ENCODE results near the gene B4GALNT1. TPM values are rescaled to one million over a fixed set of nuclear protein-coding genes. Genes with fewer than 3 reads are reported as not detected.
"Not testable (repeated sequence)": the region's sequence is repeated elsewhere in the genome, so short reads cannot be mapped to it uniquely, and the experiment has no call there.

Gene B4GALNT1
- polyA plus RNA-seq, 10 donors = 1.5 to 3.1 (median 2.6) TPM

DNA sequence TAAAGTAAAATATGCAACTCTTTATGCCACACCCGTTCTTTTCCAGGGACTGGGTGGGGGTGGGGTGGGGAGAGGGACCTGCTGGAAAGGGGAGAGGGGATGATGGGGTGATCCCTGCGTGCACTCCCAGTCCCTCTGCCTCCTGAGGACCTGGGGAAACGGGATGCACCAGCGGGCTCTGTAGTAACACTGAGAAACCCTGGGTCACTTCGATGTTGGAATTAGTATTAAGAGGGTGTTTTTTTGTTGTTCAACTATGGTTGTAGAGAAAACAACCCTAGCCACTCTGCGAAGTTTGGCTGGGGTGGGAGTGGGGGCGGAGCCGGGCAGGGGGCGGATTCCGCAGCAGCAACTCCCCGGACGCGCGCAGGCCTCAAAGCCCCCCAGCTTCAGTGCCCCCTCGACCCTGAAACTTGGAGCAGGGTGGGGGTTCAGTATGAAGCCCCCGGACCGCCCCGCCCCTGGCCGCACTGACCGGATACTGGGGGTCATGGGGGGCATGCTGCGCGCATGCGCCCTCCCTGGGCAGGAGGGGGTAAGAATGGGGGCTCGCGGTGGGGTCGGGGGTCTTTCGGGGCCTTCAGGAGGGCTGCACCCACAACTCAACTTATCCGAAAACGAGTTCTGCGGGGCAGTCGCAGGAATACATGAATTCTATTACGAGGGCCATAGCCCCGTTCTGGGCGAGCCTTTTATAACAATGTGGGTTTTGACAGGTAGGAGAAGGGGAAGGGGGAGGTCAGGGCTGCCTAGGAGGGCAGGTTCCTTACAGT is 23.0 kb downstream of the B4GALNT1 start:
- peak in 1 of 3 donors; percentile 82 for DNase-seq

DNA sequence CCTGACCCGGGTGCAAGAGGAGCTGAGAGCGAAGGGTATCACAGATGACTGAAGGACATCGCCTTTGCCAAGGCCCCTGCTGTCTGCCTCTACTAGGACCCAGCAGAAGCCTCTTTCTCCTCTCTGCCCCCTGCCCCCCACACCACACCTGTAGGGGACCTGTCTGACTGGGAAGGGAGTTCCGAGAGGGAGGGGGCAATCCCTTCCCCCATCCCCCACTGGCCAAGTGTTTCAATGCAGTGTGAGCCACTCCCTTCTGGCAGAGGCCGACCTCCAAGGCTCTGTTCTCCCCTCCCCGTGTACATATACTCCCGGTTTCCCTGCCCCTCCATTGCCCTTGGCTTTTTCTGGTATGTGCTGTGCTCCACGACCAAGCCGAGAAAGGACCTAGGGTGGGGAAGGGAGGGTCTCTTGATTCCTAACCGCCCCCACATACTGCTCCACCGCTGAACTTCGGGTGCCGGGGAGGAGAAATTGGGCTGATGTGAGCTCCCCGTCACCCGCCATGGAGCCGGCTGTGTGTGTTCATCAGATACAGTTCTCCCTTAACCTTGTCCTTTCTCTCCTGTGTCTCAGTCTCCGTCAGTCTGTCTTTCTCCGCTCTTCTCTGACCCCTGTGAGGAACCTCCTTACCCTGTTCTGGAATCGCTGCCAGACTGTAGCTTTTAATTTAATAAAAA is 23.8 kb downstream of the B4GALNT1 start:
- DNase-seq = peak in 1 of 3 donors; percentile 77

DNA sequence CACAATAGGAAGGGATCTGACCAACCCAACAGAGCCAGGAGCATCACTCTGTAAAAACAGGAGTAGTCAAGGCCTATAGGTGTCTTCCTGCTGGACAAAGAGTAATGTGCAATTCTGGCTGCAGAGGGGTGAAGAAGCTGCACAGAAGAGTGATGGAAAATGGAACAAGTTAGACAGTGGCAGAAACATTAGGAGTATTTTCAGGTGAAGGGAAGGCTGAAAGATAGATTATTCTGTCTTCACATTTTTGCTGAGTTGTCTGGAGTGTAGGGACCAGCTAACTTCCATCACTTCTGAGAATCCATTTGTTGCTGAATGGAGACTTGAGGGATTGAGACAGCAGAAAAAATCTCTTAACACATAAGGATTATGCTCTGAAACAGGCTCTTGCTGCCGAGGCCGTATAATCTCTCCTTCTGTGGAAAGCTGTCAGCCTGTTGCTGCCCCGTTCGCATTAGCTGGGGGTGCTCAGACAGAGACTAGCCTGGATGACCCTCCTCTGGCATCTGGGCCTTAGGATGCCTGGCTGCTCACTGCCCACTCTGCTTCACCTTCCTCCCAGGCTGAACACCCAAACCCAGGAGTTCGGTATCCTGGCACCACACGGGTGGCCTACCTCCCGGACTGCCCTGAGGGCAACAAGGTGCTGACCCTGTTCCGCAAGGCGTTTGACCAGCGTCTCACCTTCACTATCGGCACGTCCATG is 24.9 kb downstream of the B4GALNT1 start:
- no peak for DNase-seq

DNA sequence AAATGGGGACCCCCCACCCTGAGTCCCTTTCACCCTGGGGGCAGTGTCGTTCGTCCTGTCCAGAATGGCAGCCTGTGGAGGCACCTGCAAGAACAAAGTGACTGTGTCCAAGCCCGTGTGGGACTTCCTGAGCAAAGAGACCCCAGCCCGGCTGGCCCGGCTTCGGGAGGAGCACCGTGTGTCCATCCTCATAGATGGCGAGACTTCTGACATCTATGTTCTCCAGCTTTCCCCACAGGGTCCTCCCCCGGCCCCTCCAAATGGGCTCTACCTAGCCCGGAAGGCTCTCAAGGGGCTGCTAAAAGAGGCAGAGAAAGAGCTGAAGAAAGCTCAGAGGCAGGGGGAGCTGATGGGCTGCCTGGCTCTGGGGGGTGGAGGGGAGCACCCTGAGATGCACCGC is 26.2 kb downstream of the B4GALNT1 start:
- no peak for DNase-seq

DNA sequence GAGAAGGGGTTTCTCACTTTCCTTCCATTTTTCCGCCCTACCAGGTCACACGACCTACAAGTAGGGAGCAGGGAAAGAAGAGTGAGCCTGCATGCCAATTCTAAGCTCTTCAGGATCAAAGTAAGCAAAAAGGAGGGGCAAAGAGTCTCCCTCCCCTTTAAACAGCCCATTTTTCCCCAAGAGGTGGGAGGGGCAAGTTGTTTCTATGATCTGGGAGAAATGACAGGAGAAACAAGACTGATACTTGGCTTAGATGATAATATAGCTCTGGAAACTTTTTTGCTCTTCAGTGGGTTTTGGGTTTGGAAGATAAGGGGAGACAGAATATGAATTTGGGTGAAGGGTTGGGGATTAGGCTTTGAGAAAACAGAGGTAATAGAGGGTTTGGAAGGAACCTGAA is 26.6 kb downstream of the B4GALNT1 start:
- DNase-seq = no peak

DNA sequence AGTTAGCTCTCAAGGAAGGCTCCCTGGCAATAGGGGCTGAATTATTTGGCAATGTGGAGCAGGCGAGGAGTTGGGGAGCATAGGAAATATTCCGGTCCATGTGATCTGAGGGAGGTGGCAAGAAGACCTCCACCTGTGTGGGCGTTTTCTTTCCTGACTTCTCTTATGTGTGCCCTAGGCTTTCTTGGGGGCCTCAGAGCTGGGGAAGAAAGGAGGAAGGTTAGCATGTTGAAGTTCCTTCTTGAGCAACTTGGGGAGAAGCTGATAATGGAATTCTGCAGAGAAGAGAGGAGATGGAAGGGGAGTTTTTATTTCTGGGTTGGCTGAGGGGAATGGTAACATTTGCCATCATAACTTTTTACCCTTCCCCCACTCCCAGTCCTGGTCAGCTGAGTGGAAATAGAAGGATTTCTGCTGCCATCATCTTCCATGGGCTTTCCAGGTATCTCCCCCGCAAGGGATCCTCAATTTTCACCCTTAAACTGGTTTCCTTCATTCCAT is 27.1 kb downstream of the B4GALNT1 start:
- DNase-seq = no peak

DNA sequence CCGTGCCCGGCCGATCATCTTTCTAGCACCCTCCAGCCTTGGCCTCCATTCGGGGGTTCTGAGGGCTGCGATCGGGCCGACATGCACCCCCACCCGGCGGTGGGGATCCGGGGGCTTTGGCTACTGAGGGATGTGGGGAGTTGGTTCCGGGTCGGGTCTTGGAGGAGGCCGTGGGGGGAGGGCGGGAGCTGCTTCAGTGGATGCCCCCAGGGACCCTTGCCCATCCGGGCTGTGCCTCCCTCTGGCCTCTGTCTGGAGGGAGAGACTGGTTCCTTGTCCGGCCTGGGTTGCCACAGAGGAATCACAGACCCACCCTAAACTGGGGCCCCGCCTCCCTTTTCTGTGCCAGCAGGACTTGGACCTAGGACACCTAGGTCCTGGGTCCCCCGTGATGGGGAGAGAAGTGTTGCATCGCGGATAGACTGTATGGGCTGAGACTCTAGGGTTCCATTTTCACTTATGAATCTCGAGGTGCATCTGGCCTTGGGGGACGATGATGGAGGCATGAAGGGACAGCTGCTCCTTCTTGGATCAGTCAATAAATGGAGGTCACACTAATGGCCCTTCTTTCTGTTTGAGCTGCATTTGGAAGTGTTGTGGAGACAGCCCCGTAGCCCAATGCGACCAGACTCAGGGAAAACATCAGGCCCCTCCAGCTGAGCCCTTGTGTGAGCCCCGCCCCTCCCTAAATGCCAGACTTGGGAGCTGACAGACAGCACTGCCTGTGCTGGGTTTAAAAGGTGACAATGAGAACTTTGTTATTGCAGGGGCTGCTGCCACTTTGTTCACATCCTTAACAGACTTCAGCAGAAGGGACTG is 27.8 kb downstream of the B4GALNT1 start:
- DNase-seq = peak in 1 of 3 donors; percentile 67

DNA sequence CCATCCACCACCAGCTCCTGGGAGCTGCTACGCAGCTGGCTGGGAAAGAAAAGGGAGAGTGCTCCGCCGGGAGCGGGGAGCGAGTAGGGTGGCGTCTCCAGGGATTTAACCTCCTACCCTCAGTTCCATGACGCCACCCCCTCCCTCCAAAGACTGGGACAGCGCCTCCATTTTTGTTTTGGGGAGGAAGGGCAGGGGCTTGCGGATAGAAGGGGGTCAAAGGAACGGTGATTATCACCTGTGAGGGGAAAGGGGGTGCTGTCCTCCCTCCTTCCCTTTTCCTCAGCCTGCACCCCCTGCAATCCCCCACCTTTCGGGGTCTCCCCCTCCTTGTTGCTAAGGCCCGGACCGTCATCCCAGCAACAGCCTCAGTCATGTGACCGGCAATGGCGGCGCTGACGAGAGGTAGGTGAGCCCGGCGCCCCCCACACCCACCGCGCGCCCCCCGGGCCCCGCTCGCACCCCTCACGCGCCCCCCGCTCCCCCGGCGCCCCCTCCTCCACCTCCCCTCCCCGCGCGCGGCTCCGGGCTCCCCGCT is 28.5 kb downstream of the B4GALNT1 start, which contains the start of gene DTX3:
DTX3 (plus strand) TSS at position 371 of the 538 bp plus-strand sequence. CDS start 1,694 bp downstream, outside the sequence.
- DNase-seq = peak in 1 of 3 donors; percentile 74

DNA sequence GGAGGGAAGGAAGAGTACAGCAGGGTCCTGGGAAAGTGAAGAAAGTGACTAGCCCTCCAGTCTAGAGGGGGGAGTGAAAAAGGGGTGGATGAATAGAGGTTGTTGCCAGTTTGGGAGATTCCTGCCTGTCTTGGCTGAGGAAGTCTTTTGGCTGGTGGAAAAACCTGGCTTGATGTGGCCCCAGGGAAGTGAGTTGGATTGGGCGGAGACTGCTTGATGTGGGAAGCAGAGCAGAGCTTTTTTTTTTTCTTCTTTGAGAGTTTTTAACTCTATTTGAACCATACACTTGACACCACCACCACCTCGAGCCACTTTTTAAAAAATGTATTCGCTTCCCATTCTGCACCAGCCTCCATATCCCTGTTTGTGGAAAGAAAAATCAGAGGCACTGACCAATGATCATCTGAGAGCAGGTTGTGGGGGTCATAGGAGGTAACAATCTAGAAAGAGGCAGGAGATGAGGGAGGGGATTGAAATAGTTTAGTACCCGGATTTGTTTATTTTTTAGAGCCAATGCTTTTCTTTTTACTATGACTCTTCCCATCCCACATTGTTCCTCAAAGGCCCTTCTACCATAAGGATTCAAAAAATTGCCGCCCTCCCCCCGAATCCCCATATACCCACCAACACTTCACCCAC is 29.1 kb downstream of the B4GALNT1 start:
- peak in 2 of 3 donors; percentile 77 to 87 for DNase-seq

DNA sequence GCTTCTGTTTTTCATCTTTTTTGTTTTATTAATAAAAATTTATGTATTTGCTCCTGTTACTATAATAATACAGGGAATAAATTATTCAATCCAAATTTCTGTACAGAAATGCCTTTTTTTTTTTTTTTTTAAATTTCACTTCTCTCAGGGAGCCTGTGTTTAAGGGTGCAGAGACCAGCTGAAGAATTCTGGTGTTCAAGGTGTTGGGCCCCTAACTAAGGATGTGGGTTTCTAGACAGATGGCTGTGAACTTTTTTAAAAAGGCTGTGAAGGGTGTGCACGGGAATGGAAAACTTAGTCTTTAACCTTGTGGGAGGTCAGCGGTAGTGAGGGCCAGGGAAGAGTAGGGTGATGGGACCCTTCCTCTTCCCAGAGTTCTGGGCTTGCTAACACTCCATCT is 29.7 kb downstream of the B4GALNT1 start:
- DNase-seq = no peak

DNA sequence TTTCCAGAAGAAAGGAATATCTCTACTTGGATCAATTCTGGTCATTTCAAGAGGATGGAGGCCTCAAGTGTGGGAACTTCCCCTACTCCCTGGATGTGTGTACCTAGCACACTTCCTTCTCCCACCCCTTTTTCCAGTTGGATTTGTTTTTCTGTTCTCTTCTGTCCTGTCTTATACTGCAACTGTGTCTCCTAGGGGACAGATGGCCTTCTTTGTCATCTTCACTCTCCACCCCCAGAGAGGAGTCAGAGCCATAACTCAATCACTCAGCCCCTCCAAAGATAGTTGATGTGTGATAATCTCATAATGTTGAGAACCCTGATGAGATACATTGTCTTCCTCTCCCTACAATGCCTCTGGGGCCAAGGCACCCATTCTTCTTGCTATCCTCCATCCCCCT is 30.5 kb downstream of the B4GALNT1 start:
- no peak for DNase-seq

DNA sequence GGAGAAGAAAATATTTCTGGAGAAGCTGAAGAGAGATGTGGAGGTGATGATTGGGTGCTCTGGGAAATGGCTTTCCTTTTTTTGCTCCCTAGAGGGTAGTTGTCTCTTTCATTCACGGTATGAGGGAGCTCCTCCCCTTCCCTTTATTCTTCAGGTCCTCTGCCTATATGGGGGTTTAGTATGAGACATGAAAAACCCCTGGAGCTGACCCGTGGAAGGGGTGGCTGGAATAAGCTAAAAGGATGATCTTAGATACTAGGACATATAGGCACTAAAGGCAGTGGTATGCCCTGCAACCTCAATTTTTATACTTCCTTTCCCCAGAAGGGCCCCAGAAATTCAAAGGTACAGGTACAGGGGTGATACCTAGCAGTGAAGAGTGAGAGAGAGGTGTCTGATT is 32.6 kb downstream of the B4GALNT1 start:
- DNase-seq = no peak

DNA sequence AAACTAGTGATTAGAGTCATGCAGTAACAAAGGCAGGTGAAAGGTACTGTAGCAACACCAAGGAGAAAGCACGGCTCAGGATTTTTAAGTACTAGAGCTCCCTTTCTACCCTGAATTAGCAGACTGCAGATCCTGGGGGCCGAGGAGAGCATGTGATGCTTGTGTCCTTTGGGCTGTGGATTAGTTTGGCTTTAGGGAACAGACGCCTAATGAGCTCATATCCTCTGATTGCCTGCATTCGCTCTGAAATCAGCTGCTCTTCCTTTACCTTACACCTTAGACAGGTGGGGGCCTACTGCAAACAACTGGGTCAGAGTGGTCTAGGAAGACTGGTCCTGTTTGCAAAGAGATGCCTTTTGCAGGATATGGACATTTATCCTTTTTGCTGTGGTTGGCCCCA is 39.8 kb downstream of the B4GALNT1 start:
- DNase-seq = no peak

DNA sequence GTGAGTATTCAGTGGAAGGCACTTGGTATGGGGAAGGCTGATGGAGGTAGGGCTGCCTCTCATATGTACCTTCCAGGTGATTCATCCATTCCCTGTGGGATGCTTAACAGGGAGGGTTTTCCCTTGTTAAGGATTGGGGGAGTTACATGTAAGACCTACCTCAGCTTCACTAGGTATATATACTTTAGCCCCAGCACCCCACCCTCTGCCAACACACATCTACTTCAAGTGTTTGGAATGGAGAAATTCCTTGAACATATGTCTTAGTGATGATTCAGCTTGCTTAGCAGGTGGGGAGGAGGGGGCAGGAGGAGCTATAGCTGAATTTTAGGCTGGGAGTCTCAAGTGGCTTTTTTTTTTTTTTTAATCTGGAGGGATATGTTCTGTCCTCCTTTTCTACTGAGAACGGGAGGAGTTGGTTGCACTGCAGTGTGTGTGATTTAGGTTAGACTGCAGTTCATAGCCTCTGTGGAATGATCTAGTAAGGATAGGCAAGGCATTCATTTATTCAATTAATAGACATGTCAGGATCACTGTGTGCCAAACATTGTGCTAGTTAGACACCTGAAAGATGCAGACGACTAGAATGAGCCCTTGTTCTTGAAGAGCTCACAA is 40.3 kb downstream of the B4GALNT1 start:
- no peak for DNase-seq

DNA sequence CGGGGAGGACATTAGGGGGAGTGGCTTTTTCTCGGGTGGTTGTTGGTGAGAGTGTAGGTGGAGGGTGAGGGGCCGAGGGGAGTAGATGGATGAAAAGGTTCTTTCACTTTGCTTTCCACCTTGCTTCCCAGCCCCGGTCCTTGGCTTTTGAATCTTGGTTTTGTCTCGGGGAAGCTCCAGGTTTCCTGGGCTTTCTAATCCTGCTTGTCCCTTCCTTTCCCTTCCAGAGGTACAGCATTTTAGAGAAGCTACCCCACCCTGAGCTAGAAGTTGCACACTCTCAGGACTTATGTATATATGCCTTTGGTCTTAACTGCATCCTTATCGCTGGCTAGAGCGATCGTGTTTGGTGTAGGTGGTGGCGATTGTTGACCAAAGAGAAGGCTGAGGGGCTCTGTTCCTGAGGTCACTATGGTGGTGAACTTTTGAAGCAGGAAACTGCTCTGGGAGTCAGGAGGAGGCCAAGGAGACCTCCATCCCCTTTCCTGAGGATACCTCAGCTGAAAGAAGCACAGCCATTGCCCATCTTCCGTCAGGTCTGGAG is 41.1 kb downstream of the B4GALNT1 start:
- DNase-seq = no peak

DNA sequence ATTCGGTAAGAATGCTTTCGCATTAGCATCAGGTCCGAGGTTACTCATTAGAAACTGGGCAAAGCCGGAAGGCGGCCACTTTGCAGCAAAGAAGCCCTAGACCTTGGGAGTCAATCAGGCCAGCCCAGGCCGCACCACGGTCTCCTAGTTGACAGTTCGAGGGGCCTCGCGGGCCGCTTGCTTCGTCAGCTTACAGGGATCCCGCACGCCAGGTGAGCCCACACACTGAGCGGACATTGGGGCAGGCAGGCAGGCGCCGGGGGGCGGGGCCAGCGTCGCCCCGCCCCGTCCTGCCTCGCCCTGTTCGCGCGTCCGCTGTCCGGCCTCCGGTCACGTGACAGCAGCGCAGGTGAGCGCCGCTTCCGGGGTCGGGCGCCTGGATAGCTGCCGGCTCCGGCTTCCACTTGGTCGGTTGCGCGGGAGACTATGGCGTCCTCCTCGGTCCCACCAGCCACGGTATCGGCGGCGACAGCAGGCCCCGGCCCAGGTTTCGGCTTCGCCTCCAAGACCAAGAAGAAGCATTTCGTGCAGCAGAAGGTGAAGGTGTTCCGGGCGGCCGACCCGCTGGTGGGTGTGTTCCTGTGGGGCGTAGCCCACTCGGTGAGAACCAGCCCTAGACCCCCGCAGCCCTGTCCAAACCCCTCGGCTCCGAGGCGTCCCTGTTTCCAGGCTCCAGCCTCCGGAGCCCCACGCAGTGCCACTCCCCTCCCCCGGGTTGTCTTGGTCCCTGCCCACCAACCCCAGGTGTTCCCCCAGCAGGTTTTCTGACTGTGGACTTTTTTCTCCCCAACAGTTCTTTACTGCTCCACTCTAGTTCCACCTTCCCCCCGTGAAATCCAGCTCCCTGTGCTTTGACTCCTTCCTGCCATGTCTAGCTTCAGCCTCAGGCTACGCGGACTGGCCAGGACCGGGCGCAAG is 41.9 kb downstream of the B4GALNT1 start, which contains the start of gene PIP4K2C:
PIP4K2C (plus strand) TSS at position 329 of the 918 bp plus-strand sequence; CDS start at position 427, 98 bp downstream.
- DNase-seq = peak in 2 of 3 donors; percentile 75 to 85

DNA sequence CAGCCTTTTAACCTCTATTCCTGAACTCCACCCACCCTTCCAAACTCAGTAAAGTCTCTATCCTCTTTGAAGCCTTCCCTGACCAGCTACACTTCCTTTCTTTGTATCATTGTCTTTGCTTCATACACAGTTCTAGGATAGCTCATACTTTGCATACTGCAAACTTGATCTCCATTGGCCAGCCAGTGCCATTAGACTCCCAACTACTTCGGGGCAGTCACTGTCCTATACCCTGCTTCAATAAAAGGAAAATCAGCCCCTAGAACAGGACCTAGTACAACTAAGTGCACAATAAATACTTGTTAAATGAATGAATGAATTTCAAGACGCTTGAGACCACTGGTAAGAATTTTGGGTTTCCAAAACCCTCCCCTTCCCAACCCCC is 42.5 kb downstream of the B4GALNT1 start:
- DNase-seq = no peak

DNA sequence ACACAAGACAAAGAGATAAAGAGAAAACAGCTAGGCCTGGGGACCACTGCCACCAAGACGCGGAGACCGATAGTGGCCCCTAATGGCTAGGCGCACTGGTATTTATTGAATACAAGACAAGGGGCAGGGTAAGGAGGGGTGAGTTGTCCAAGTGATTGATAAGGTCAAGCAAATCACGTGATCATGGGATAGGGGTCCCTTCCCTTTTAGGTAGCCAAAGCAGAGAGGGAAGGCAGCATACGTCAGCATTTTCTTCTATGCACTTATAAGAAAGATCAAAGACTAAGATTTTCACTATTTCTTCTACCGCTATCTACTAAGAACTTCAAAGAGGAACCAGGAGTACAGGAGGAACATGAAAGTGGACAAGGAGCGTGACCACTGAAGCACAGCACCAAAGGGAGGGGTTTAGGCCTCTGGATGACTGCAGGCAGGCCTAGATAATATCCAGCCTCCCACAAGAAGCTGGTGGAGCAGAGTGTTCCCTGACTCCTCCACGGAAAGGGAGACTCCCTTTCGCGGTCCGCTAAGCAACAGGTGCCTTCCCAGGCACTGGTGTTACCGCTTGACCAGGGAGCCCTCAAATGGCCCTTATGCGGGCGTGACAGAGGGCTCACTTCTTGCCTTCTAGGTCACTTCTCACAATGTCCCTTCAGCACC is 43.9 kb downstream of the B4GALNT1 start:
- not testable (repeated sequence) for DNase-seq
